ENCODE results near the gene PSD4. TPM values are rescaled to one million over a fixed set of nuclear protein-coding genes. Genes with fewer than 3 reads are reported as not detected.

Gene PSD4
- total and polyA plus RNA-seq, 2 experiments from 2014 or later: 15.1 to 26.5 TPM

GRCh38 chr2:113236367-113237159 is 62.8 kb downstream of the PSD4 start:
- no peaks in the 10 kb centered on the region for H4K20me1 ChIP-seq (ENCODE audit: insufficient read depth, poor library complexity, severe bottlenecking)
- no peaks in the 10 kb centered on the region for H3K27me3 ChIP-seq
- peaks cover 15% of the 10 kb centered on the region for H3K4me1 ChIP-seq (ENCODE audit: insufficient read depth)
- DNase-seq (ENCODE audit: low spot score): no peak
- H3K36me3 ChIP-seq (replicated peaks; ENCODE audit: insufficient read depth, low read depth): no peaks in the 10 kb centered on the region
- no peak overlapping the region for H2AFZ ChIP-seq
- no peaks in the 10 kb centered on the region for H3K9me2 ChIP-seq (replicated peaks; ENCODE audit: insufficient read depth)
- no peak overlapping the region for H3K4me3 ChIP-seq
- no peak overlapping the region for H3K27ac ChIP-seq
- 98% methylated on average over 24 of the region's 38 CpGs for WGBS (ENCODE audit: low lambda C conversion rate, missing lambda C conversion rate)
- no peaks in the 10 kb centered on the region for H3K9me3 ChIP-seq (ENCODE audit: low read depth)
- H3K79me2 ChIP-seq: no peaks in the 10 kb centered on the region
- H3K4me2 ChIP-seq: no peak overlapping the region
- TF ChIP-seq EZH2 (IDR thresholded peaks at IDR 0.05; ENCODE audit: borderline replicate concordance): no peak
- TF ChIP-seq EZH2phosphoT487 (IDR thresholded peaks at IDR 0.05; ENCODE audit: low read depth, severe bottlenecking, unreplicated experiment): no peak
- TF ChIP-seq CTCF (IDR thresholded peaks at IDR 0.05; ENCODE audit: poor library complexity): no peak

- WGBS (ENCODE audit: low lambda C conversion rate, missing lambda C conversion rate): 82% methylated on average over 9 of the region's 9 CpGs
- H3K27ac ChIP-seq: no peak overlapping the region
- no peak overlapping the region for H3K4me3 ChIP-seq
- H3K4me1 ChIP-seq (ENCODE audit: insufficient read depth): peaks cover 16% of the 10 kb centered on the region
- H3K79me2 ChIP-seq: no peaks in the 10 kb centered on the region
- H2AFZ ChIP-seq: no peak overlapping the region
- H3K9me3 ChIP-seq (ENCODE audit: low read depth): no peaks in the 10 kb centered on the region
- H3K36me3 ChIP-seq (replicated peaks; ENCODE audit: insufficient read depth, low read depth): no peaks in the 10 kb centered on the region
- H4K20me1 ChIP-seq (ENCODE audit: insufficient read depth, poor library complexity, severe bottlenecking): no peaks in the 10 kb centered on the region
- no peaks in the 10 kb centered on the region for H3K27me3 ChIP-seq
- no peak overlapping the region for H3K4me2 ChIP-seq
- no peak for DNase-seq (ENCODE audit: low spot score)
- no peaks in the 10 kb centered on the region for H3K9me2 ChIP-seq (replicated peaks; ENCODE audit: insufficient read depth)
- TF ChIP-seq EZH2 (IDR thresholded peaks at IDR 0.05; ENCODE audit: borderline replicate concordance): no peak
- no peak for TF ChIP-seq CTCF (IDR thresholded peaks at IDR 0.05; ENCODE audit: poor library complexity)
- TF ChIP-seq EZH2phosphoT487 (IDR thresholded peaks at IDR 0.05; ENCODE audit: low read depth, severe bottlenecking, unreplicated experiment): no peak
Measured at GRCh38 chr2:113237604-113238160, 63.9 kb downstream of the PSD4 start.

DNA sequence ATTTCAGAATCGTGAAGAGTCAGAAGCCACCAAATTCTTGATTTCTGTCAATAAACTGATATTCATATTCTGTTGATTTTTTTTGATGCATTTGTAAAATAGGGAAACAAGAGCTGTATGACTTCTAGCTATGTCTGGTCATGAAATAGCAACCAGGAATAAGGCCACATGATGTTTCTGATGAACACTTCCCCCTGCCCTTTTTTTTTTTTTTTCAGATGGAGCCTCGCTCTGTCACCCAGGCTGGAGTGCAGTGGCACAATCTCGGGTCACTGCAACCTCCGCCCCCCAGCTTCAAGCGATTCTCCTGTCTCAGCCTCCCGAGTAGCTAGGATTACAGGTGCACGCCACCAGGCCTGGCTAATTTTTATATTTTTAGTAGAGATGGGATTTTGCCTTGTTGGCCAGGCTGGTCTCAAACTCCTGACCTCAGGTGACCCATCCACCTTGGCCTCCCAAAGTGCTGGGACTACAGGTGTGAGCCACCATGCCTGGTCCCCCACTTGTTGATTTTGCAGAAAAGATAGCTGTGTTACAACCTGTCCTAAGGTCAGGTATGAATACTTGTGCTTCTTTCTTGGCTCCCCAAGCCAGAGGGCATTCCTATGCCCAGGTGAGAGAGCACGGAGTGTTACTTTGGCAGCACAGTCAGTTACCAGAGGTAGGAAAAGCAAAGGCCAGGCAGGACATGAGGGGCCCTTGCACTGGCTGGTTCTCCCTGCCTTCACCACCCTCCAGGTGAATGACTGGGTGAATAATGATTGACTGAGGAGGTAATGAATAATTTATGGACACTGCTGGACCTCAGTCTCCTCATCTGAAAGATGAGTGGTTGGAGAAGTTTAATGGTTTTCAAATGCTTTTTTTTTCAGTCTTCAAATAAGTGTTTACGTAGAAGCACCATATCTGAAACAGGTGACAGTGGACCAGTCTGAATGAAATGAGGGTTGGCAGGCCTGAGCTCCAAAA is 65.4 kb downstream of the PSD4 start:
- Histone ChIP-seq H2AFZ (no peak overlapping the region), H3K4me3 (no peak overlapping the region), H4K20me1 (ENCODE audit: insufficient read depth, poor library complexity, severe bottlenecking) (no peaks in the 10 kb centered on the region), H3K79me2 (no peaks in the 10 kb centered on the region), H3K27me3 (no peaks in the 10 kb centered on the region), H3K9me2 (replicated peaks; ENCODE audit: insufficient read depth) (no peaks in the 10 kb centered on the region), H3K4me2 (no peak overlapping the region), H3K27ac (peak overlapping the region; percentile 85), H3K9me3 (ENCODE audit: low read depth) (no peaks in the 10 kb centered on the region), H3K36me3 (replicated peaks; ENCODE audit: insufficient read depth, low read depth) (no peaks in the 10 kb centered on the region), H3K4me1 (ENCODE audit: insufficient read depth) (peaks cover 16% of the 10 kb centered on the region)
- DNase-seq (ENCODE audit: low spot score): no peak
- TF ChIP-seq CTCF (IDR thresholded peaks at IDR 0.05; ENCODE audit: poor library complexity): no peak
- TF ChIP-seq EZH2 (IDR thresholded peaks at IDR 0.05; ENCODE audit: borderline replicate concordance): no peak
- TF ChIP-seq EZH2phosphoT487 (IDR thresholded peaks at IDR 0.05; ENCODE audit: low read depth, severe bottlenecking, unreplicated experiment): no peak
- WGBS (ENCODE audit: low lambda C conversion rate, missing lambda C conversion rate): 95% methylated on average over 9 of the region's 9 CpGs
